H1 (cell line): Measurements from ENCODE around the gene EAPP. TPM values are rescaled to one million over a fixed set of nuclear protein-coding genes. Genes with fewer than 3 reads are reported as not detected.

Experiments used
- ASH2L ChIP-seq: fragments of 200-600, 300-600 bp; sonication (generic); IDR thresholded peaks from one replicate; pipeline ENCODE4 v1.7.1; 2017; ENCODE audit warnings: low read length
- ATF3 ChIP-seq: IDR thresholded peaks from 2 replicates; pipeline ENCODE4 v1.6.1; 2011; ENCODE audit warnings: low read depth, mild to moderate bottlenecking, low read length; ENCODE audit not compliant: insufficient read depth
- BRCA1 ChIP-seq: IDR thresholded peaks from 2 replicates; pipeline ENCODE4 v1.6.1; 2012; ENCODE audit warnings: low read depth, low read length, improper control_type of control experiment
- CHD7 ChIP-seq: fragments of 300-600 bp; sonication (generic); IDR thresholded peaks from 2 replicates; pipeline ENCODE4 v1.7.1; 2012; ENCODE audit warnings: low read length, moderate library complexity, mild to moderate bottlenecking, inconsistent platforms; ENCODE audit not compliant: insufficient replicate concordance
- CTCF ChIP-seq, 3 experiments: IDR thresholded peaks; 1 replicate in 2 of 3; 2 replicates in 1 of 3; pipeline versions ENCODE4 v1.5.1 to v1.6.1; 2011; ENCODE audit warnings: low read length in 3 of 3, mild to moderate bottlenecking in 3 of 3, inconsistent platforms in 2 of 3, low read depth in 1 of 3, moderate library complexity in 1 of 3; ENCODE audit not compliant: insufficient read depth in 1 of 3; ENCODE audit errors: control extremely low read depth in 1 of 3
- FOSL1 ChIP-seq: IDR thresholded peaks from 2 replicates; pipeline ENCODE4 v1.6.1; 2011; ENCODE audit warnings: mild to moderate bottlenecking, low read depth, low read length, moderate library complexity; ENCODE audit not compliant: insufficient read depth
- POLR2AphosphoS5 ChIP-seq: IDR thresholded peaks from 2 replicates; pipeline ENCODE4 v1.6.1; 2011; ENCODE audit warnings: low read depth, low read length
- RBBP5 ChIP-seq: IDR thresholded peaks from 2 replicates; pipeline ENCODE4 v1.7.1; 2012; ENCODE audit warnings: low read depth, mild to moderate bottlenecking, inconsistent platforms, low read length, moderate library complexity, borderline replicate concordance
- TAF7 ChIP-seq: optimal IDR thresholded peaks from 2 replicates; pipeline ENCODE3; 2011; ENCODE audit warnings: low read depth, mild to moderate bottlenecking, inconsistent platforms, low read length, moderate library complexity, borderline replicate concordance
- polyA plus RNA-seq, 7 experiments: library from polyadenylated mRNA; depleted of rRNA in 3 of 7; stranded (reverse) in 5 of 7; unstranded in 2 of 7; fragments of >200 nt in 5 of 7; fragments of 200-250 nt in 2 of 7; gene quantifications; 1 replicate in 5 of 7; 2 replicates in 1 of 7; 4 replicates in 1 of 7; pipeline versions ENCODE4 v1.2.1 to v1.2.3, GENCODE V29; 2011 to 2013; ENCODE audit warnings: missing spikeins in 2 of 7, mixed read lengths in 2 of 7
- total RNA-seq: library from RNA; stranded (reverse); fragmentation: NEBNext Ultra II Directional; extraction: Animal tissue kit (Norgen Biotek cat#: 25700); gene quantifications from 2 replicates; pipeline ENCODE4 v1.2.1, GENCODE V29; 2021

The EAPP gene
- total and polyA plus RNA-seq, 2 of the 8 experiments (the other 6 are each of a cell fraction or from before 2014, with no cell fraction given), result 18.3 to 28.7 TPM

GRCh38 chr14:34475163-34475562 is 64.3 kb downstream of the EAPP start (continued):
- TF ChIP-seq CHD7 (no peak), POLR2AphosphoS5 (no peak), ASH2L (no peak), RBBP5 (no peak), ATF3 (no peak), TAF7 (no peak), CTCF (IDR thresholded peaks at IDR 0.05; ENCODE audit: control extremely low read depth in 1 of 3, insufficient read depth in 1 of 3, low read depth in 1 of 3, low read length in 3 of 3) (no peak), FOSL1 (no peak), BRCA1 (no peak)
